Posterior vena cava (tissue), 2 donors: Measurements from ENCODE around the gene TTC7B. TPM values are rescaled to one million over a fixed set of nuclear protein-coding genes. Genes with fewer than 3 reads are reported as not detected.
"Not testable (repeated sequence)": the region's sequence is repeated elsewhere in the genome, so short reads cannot be mapped to it uniquely, and the experiment has no call there.

ENCODE experiments used
- DNase-seq: peaks from one replicate; pipeline ENCODE4 v3.0.0-alpha.2; 2020; ENCODE audit warnings: low spot score
- intact Hi-C, 2 donors: fragments of 100-400 bp; cut with DNase I; formaldehyde crosslinking; loops; one replicate each; pipeline versions ENCODE4 v1.14.1 to v1.14.2; 2022 to 2023
- total RNA-seq, 2 donors: library from RNA; stranded (reverse); fragmentation: NEBNext Ultra II Directional; extraction: Animal tissue kit (Norgen Biotek cat#: 25700); gene quantifications; one replicate each; pipeline ENCODE4 v1.2.1, GENCODE V29; 2021
- donor health status: DM: yes; HTN: yes; CAD: no.
- donor health status: DM: yes; HTN: yes; CAD: no.

The TTC7B gene
- total RNA-seq, 2 donors from 2014 or later: 60.5 to 75.7 TPM

DNA sequence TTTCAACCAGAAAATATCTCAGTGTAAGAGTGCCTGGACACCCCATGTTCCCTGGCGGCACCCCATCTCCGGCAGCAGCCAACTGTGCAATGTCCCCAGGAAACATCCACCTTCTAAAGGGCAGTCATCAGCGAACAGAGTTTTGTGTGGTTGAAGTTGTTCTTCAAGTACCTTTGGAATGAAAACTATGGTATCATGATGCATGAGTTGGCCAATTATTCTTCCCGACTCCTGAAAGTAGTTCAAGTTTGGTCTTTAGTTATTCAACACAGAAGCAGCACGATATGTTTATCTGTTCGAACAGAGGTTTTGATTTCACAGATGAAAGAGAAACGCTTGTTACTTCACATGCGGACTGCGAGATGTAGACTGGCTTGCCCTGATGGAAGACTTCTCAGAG lies 21.1 kb upstream of the TTC7B start:
- intact Hi-C loops: no loop called here
- DNase-seq: peak; percentile 22

- intact Hi-C loops: no loop called here
- peak; percentile 16 for DNase-seq
Measured at GRCh38 chr14:90836692-90837063, 20.4 kb upstream of the TTC7B start.

- peak; percentile 29 for DNase-seq
- intact Hi-C loops: no loop called here
Measured at GRCh38 chr14:90831821-90832220, 15.6 kb upstream of the TTC7B start.

- intact Hi-C loops: no loop called here
- DNase-seq: peak; percentile 73
Measured at GRCh38 chr14:90830931-90831701, 14.9 kb upstream of the TTC7B start.

DNA sequence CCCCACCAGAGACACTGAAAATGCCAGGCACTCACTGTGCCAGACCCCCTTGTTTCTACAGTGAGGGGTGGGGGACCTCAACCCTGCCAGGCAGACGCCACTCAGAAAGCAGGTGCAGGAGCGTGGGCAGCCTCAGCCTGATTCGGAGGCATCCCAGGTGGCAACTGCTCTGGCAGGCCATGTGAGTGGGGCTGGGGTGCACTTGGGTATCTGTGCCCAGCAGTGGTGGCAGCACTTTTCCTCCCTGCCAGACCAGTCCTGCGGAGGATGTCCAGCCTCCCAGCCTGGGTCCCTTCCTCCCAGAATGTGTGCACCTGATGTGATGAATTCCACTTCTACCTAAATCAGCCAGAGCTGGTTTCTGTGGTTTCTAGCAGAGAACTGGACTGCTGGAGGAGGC lies 13.4 kb upstream of the TTC7B start:
- DNase-seq: no peak
- intact Hi-C loops: no loop called here

GRCh38 chr14:90828642-90829487 lies 12.6 kb upstream of the TTC7B start:
- intact Hi-C loops: no loop called here
- no peak for DNase-seq

DNA sequence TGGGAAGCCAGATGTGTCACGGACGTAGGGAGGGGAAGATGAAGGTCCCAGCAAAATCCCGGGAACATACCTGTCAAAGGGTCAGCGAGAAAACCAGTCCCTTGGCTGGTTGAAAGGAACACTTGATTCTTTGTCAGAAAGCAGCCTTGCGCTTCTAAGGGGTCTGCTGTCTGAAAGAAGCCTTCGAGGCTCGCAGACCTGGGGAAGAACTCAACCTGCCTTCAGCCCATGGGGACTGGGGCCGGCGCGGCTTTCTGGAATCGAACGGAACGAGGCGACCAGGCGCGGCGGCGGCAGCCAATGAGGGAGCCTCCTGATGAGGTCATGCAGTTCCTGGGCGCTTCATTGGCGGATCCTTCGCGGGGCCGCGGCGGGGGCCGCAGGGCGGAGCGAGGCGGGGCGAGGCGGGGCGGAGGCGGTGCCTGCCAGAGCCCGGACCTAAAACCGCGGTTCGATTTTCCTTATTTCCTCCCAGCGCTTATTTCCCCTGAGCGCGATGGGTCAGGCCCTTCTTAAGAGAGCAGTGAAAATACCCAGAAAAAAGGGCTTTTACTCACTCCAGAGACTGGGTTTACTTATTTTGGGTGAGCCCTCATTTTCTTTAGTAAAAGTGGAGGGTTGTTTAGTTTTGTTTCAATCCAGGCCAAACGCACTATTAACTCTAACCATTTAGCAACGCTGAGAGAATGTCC lies 11.8 kb upstream of the TTC7B start:
- intact Hi-C loops: no loop called here

GRCh38 chr14:90823542-90823941 lies 7.3 kb upstream of the TTC7B start:
- intact Hi-C loops, DNase-seq: not testable (repeated sequence)

More for the DNA sequence above, 11.8 kb upstream of the TTC7B start:
- DNase-seq: peak; percentile 97

GRCh38 chr14:90820958-90821357 lies 4.7 kb upstream of the TTC7B start:
- intact Hi-C loops: no loop called here
- no peak for DNase-seq

- DNase-seq: no peak
- intact Hi-C loops: no loop called here
Measured at GRCh38 chr14:90819734-90820393, 3.6 kb upstream of the TTC7B start.

GRCh38 chr14:90818715-90819114 lies 2.5 kb upstream of the TTC7B start:
- DNase-seq: no peak
- intact Hi-C loops: no loop called here

GRCh38 chr14:90816681-90817436 lies 629 bp upstream of the TTC7B start:
- intact Hi-C loops: no loop called here
- no peak for DNase-seq

DNA sequence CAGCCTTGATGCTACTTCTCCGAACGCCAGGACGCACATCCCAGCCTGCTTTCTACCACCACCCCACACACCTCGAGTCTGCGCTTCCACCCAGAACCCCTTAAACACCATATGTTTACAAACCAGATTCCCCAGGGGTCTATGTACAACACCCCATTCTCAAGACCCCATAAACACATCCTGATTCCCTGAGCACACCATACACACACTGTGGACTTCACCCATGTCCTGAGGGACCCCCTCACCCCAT lies 733 bp downstream of the TTC7B start:
- no peak for DNase-seq
- intact Hi-C loops: no loop called here

- DNase-seq: no peak
- intact Hi-C loops: no loop called here
Measured at GRCh38 chr14:90814806-90815571, 1.2 kb downstream of the TTC7B start.

DNA sequence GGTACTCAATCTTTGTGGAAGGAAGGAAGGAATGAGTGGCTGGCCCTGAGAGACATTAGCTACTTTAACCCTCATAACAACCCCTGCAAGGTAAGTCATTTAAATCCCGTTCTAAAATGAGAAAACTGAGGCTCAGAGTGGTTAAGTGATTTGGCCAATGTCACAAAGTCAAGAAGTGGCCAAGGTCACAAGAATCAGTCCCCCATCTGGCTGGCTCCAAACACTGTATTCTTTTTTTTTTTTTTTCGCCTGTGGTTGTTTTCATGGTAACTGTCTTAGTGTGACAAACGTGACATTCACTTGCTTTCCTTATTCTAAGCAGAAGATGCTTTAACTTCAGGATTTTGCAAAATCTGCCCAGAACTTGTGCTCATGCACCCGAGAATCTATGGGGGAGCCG lies 2.8 kb downstream of the TTC7B start:
- DNase-seq: no peak
- intact Hi-C loops: no loop called here

DNA sequence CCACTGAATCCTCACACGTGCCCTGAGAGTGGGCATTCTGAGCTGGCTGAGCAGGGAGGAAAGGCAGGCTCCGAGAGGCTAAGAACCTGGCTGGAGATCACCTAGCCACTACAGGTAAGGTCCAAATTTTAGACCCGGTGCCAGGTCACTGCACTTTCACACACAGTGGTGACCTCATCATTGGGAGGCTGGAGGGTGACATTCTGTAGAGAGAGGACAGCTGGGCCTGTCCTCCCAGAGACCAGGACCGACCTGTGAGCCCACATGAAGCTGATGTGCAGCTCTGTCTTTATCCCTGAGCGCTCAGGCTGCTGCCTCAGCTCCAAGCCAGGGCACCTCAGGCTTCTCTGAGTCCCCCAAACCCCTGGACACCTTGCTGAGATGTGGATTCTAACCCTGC lies 4.1 kb downstream of the TTC7B start:
- DNase-seq: no peak
- intact Hi-C loops: no loop called here

DNA sequence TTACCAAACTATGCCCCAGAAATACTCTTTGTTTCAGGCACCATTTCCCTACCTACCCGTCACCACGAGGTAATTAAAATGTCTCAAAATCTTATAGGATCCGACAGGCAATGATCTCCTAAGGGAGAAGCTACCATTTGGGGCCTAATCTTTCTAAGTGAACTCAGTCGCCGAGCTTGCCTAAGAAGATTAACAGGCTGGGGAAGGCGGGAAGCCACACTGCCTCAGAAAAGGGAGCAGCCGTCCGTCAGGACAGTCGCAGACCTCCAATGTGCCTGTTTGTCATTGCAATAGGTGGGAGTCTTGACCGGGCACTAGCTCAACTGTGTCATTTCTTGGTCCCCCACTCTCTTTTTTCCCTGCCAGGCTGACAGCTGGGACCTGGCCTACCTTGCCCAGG lies 4.6 kb downstream of the TTC7B start:
- DNase-seq: no peak
- intact Hi-C loops: no loop called here

GRCh38 chr14:90810806-90811205 lies 5.4 kb downstream of the TTC7B start:
- intact Hi-C loops: no loop called here
- no peak for DNase-seq
